Heart left ventricle (tissue), 16 donors: Measurements from ENCODE around the gene SIGLEC9. TPM values are rescaled to one million over a fixed set of nuclear protein-coding genes. Genes with fewer than 3 reads are reported as not detected.

Experiments
- ATAC-seq, 4 donors: fragments of 200-7000 bp; cut with Tn5 transposase; one replicate each; pipeline ENCODE4 v1.9.1; 2020 to 2022; ENCODE audit warnings: moderate library complexity in 4 of 4, mild to moderate bottlenecking in 3 of 4, moderate number of reproducible peaks in 1 of 4
- DNase-seq, 5 donors: peaks; one replicate each; pipeline ENCODE4 v3.0.0-alpha.2; 2020
- H3K27ac ChIP-seq, 12 donors: fragments of 200-600 bp; sonication (generic) in 4 of 12; one replicate each; pipeline versions ENCODE4 v1.5.0 to v1.8.0; 2016 to 2022; ENCODE audit warnings: mild to moderate bottlenecking in 2 of 12
- H3K27me3 ChIP-seq, 9 donors: fragments of 200-600 bp; sonication (generic) in 2 of 9; one replicate each; pipeline versions ENCODE4 v1.5.1 to v1.8.0; 2016 to 2022; ENCODE audit warnings: mild to moderate bottlenecking in 3 of 9
- H3K36me3 ChIP-seq, 9 donors: fragments of 200-600 bp; sonication (generic) in 2 of 9; one replicate each; pipeline versions ENCODE4 v1.5.0 to v1.8.0; 2018 to 2022; ENCODE audit warnings: mild to moderate bottlenecking in 2 of 9
- H3K4me1 ChIP-seq, 12 donors: fragments of 200-600 bp; sonication (generic) in 4 of 12; one replicate each; pipeline versions ENCODE4 v1.5.0 to v1.8.0; 2016 to 2022; ENCODE audit warnings: mild to moderate bottlenecking in 3 of 12
- H3K4me3 ChIP-seq, 12 donors: fragments of 200-600 bp; sonication (generic) in 4 of 12; one replicate each; pipeline versions ENCODE4 v1.5.0 to v1.8.0; 2017 to 2022; ENCODE audit warnings: mild to moderate bottlenecking in 9 of 12, moderate library complexity in 4 of 12
- H3K9me3 ChIP-seq, 12 donors: fragments of 200-600 bp; sonication (generic) in 4 of 12; one replicate each; pipeline versions ENCODE4 v1.5.0 to v1.8.0; 2016 to 2022; ENCODE audit warnings: mild to moderate bottlenecking in 1 of 12
- POLR2A ChIP-seq, 2 donors: fragments of 450-650 bp; IDR thresholded peaks; one replicate each; pipeline ENCODE4 v1.6.1; 2017; ENCODE audit warnings: antibody characterized with exemption in 2 of 2, mild to moderate bottlenecking in 2 of 2, moderate library complexity in 2 of 2
- WGBS, 4 donors: extraction: QIAGEN DNeasy Blood & Tissue Kit in 2 of 4; methylation state at CpG; one replicate each; pipeline versions ENCODE4 v1.1.5 to v1.1.7; 2013 to 2018; 5-methylcytosine and 5-hydroxymethylcytosine counted together
- intact Hi-C, 10 donors: fragments of 100-400 bp; cut with DNase I; formaldehyde crosslinking; loops; one replicate each; pipeline versions ENCODE4 v1.11.1 to v1.14.2; 2022
- polyA plus RNA-seq, 2 donors: library from polyadenylated mRNA; stranded (reverse); fragments of 200-250 nt; gene quantifications; one replicate each; pipeline ENCODE4 v1.2.3, GENCODE V29; 2013
- total RNA-seq, 9 donors: library from RNA; depleted of rRNA in 2 of 9; stranded (reverse); fragments of >200 nt in 2 of 9; fragmentation: NEBNext Ultra II Directional in 3 of 9; extraction: Animal tissue kit (Norgen Biotek cat#: 25700) in 3 of 9; gene quantifications; one replicate each; pipeline versions ENCODE4 v1.1.0 to v1.2.4, GENCODE V29; 2016 to 2023
- TF ChIP-seq, protein P1 (sequence below), 12 donors: fragments of 200-600 bp; sonication (generic) in 4 of 12; IDR thresholded peaks; one replicate each; pipeline versions ENCODE4 v1.5.0 to v1.8.0; 2018 to 2022; ENCODE audit warnings: antibody characterized with exemption in 12 of 12, mild to moderate bottlenecking in 5 of 12
- donor health status: ischemic (EF 13 %, LVEDD 7.1; RV severe dilation, severe dysfunction).
- donor health status: healthy with polysubstance abuse.
- donor health status: DM: no; HTN: yes; CAD: no.
- donor health status: DM: no; HTN: no; CAD: no.
- donor health status: ischemic (EF 25% LVEDD 6.9; RV normal size, moderate dysfunction).
- donor health status: ischemic (EF 25% LVEDD 5.7; RV mildly dilated, moderate dysfunction).
- donor health status: healthy.
- donor health status: DM: yes; HTN: yes; CAD: no.
- donor health status: ischemic (EF 35%, LVEDD 5.7; RV mildly dilated, moderate dysfunction).
- donor health status: nonischemic (EF 11% LVEDD 7.7; RV severe dilation, severe dysfunction).
- donor health status: DM: yes; HTN: yes; CAD: no.
- donor health status: PGD.
- donor health status: ischemic (EF 29% LVEDD 5.4; RV normal size, mild dysfunction).
- donor health status: nonischemic (EF 23%, LVEDD 6.1; RV moderate dilation, normal function).

SIGLEC9 gene
- total and polyA plus RNA-seq, 11 donors = 0.27 to 18.5 (median 1.7) TPM

DNA sequence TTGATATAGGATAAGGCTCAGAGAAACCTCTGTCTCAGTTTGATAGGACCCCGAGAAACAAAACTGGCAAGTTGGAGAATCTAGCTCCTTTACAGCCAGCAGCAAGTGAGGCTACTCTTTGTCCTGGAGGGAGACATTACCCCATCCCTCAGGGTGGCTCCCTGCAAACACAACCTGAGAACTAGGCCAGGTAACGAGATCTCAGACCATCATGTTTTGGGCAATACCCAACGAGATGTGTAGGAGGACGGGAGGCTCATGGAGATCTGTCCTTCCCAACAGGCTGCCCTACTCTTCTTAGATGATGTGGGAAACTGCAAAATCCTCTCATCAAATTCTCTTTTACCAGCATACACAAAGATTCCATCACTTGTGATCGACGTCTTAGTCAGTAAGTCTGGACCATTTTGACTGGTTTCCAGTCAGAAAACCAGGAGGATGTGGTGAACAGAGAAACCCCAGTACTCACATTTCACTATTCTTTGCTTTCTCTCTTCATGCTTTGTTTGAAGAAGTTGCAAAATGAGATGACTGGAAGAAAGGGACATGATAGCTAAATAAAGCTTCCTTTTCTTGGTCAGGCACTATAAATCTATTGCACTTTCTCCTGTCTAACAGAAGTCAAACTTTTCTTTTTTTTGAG is 10.5 kb upstream of the SIGLEC9 start:
- peaks cover 0 to 24% (median 2%) of the 10 kb centered on the region in 9 donors for H3K27me3 ChIP-seq
- ATAC-seq = no peak
- no peaks in the 10 kb centered on the region for H3K9me3 ChIP-seq
- H3K4me1 ChIP-seq = peaks cover 0 to 29% (median 0%) of the 10 kb centered on the region in 12 donors
- intact Hi-C loops = loop anchor here in 1 of 10 donors (10.0 kb wide), 1 partner anchor 471 kb away; no protein-coding TSS in a partner anchor
- 74 to 85% (median 79%) methylated on average over 6 of the region's 6 CpGs for WGBS, 4 donors
- no peak overlapping the region for H3K4me3 ChIP-seq
- no peak for TF ChIP-seq POLR2A (IDR thresholded peaks at IDR 0.05)
- TF ChIP-seq, protein P1, sequence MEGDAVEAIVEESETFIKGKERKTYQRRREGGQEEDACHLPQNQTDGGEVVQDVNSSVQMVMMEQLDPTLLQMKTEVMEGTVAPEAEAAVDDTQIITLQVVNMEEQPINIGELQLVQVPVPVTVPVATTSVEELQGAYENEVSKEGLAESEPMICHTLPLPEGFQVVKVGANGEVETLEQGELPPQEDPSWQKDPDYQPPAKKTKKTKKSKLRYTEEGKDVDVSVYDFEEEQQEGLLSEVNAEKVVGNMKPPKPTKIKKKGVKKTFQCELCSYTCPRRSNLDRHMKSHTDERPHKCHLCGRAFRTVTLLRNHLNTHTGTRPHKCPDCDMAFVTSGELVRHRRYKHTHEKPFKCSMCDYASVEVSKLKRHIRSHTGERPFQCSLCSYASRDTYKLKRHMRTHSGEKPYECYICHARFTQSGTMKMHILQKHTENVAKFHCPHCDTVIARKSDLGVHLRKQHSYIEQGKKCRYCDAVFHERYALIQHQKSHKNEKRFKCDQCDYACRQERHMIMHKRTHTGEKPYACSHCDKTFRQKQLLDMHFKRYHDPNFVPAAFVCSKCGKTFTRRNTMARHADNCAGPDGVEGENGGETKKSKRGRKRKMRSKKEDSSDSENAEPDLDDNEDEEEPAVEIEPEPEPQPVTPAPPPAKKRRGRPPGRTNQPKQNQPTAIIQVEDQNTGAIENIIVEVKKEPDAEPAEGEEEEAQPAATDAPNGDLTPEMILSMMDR (IDR thresholded peaks at IDR 0.05) = no peak
- H3K36me3 ChIP-seq = no peaks in the 10 kb centered on the region
- DNase-seq = no peak
- H3K27ac ChIP-seq = peak overlapping the region in 1 of 12 donors; percentile 61

DNA sequence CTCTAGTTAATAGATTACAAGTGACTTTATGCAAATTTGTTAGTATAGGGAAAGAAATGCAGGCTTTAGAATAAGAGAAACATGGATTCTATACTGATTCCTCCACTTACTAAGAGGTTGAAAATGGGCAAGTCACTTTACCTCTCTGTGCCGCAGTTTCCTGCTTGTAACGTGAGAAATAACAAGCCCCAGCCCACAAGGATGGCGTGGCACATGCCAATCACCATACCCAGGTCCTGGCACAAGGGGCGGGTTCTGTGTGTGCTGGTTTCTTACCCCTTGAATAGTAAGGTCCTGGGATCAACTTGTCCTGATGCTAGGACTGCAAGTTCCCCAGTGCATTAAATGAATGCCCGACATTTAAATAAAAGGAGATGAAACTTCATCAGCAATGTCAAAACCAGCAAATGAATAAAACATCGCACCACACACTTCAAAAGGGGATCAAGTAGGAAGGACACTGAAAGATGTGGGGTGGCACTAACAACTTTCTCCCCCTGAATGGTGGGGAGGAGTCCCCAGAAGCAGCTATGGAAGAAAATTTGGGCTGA is 7.9 kb upstream of the SIGLEC9 start:
- 62 to 80% (median 75%) methylated on average over 6 of the region's 6 CpGs for WGBS, 4 donors
- H3K36me3 ChIP-seq = no peaks in the 10 kb centered on the region
- peak overlapping the region in 1 of 12 donors; percentile 40 for H3K27ac ChIP-seq
- TF ChIP-seq, protein P1 (IDR thresholded peaks at IDR 0.05) = no peak
- no peak for TF ChIP-seq POLR2A (IDR thresholded peaks at IDR 0.05)
- DNase-seq = no peak
- intact Hi-C loops = loop anchor here in 1 of 10 donors (10.0 kb wide), 1 partner anchor 468 kb away; no protein-coding TSS in a partner anchor
- no peaks in the 10 kb centered on the region for H3K9me3 ChIP-seq
- ATAC-seq = no peak
- peaks cover 0 to 55% (median 0%) of the 10 kb centered on the region in 12 donors for H3K4me1 ChIP-seq
- H3K27me3 ChIP-seq = peaks cover 0 to 24% (median 2%) of the 10 kb centered on the region in 9 donors
- no peak overlapping the region for H3K4me3 ChIP-seq

DNA sequence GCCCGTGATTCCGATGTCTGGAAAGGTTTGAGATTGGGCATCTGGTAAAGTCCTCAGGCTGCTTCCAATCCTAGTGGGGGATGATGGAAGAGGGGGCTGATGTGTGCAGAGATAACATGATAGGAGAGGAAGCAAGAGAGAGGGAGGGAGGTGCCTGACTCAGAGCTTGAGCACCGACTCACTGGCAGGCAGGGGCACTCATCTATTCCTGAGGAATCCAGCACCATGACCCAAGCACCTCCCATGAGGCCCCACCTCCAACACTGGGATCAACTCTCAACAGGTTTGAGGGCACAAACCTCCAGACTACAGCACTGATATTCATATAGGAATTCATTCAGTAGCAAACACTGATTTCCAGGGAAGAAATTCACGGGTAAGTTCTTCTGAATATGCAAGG is 5.6 kb upstream of the SIGLEC9 start:
- no peak for DNase-seq
- intact Hi-C loops = loop anchor here in 1 of 10 donors (10.0 kb wide), 1 partner anchor 466 kb away; no protein-coding TSS in a partner anchor
- WGBS, 4 donors = 39 to 54% (median 48%) methylated on average over 4 of the region's 4 CpGs

More for the DNA sequence above, 5.6 kb upstream of the SIGLEC9 start:
- Histone ChIP-seq H3K9me3 (no peaks in the 10 kb centered on the region), H3K4me1 (peaks cover 0 to 59% (median 0%) of the 10 kb centered on the region in 12 donors), H3K36me3 (no peaks in the 10 kb centered on the region), H3K27me3 (peaks cover 0 to 32% (median 3%) of the 10 kb centered on the region in 9 donors), H3K27ac (peak overlapping the region in 1 of 12 donors; percentile 76), H3K4me3 (no peak overlapping the region)
- no peak for ATAC-seq
- no peak for TF ChIP-seq POLR2A (IDR thresholded peaks at IDR 0.05)
- TF ChIP-seq, protein P1 (IDR thresholded peaks at IDR 0.05) = no peak
